Mesendoderm (in vitro differentiated cells): ENCODE results near the gene STX1B.

Experiments used
- DNase-seq: peaks from one replicate; pipeline ENCODE4 v3.0.0; 2013
- H2AK5ac ChIP-seq: 2 replicates; pipeline ENCODE4 v1.6.1; 2013; ENCODE audit warnings: low read length, inconsistent platforms
- H2BK120ac ChIP-seq: 2 replicates; pipeline ENCODE4 v1.6.1; 2013; ENCODE audit warnings: low read depth, mild to moderate bottlenecking, low read length, moderate library complexity, mixed read lengths
- H2BK15ac ChIP-seq: replicated peaks from 2 replicates; pipeline ENCODE4 v1.6.1; 2013; ENCODE audit warnings: low read depth, mild to moderate bottlenecking, moderate library complexity
- H2BK5ac ChIP-seq: 2 replicates; pipeline ENCODE4 v1.6.1; 2013; ENCODE audit warnings: low read length, inconsistent platforms
- H3K18ac ChIP-seq: 2 replicates; pipeline ENCODE4 v1.6.1; 2013; ENCODE audit warnings: mild to moderate bottlenecking, low read length, mixed read lengths
- H3K23ac ChIP-seq: one replicate; pipeline ENCODE4 v1.6.1; 2013; ENCODE audit warnings: low read length
- H3K27ac ChIP-seq: 2 replicates; pipeline ENCODE4 v1.5.1; 2013; ENCODE audit warnings: low read depth, mild to moderate bottlenecking, inconsistent platforms, low read length, moderate library complexity
- H3K27me3 ChIP-seq: 2 replicates; pipeline ENCODE4 v1.6.1; 2013; ENCODE audit warnings: low read length, control low read depth, mild to moderate bottlenecking, inconsistent platforms; ENCODE audit not compliant: insufficient read depth, poor library complexity
- H3K36me3 ChIP-seq: 2 replicates; pipeline ENCODE4 v1.6.1; 2013; ENCODE audit warnings: low read length, inconsistent platforms; ENCODE audit not compliant: control insufficient read depth, insufficient read depth
- H3K4ac ChIP-seq: one replicate; pipeline ENCODE4 v1.6.1; 2013; ENCODE audit warnings: low read depth, mild to moderate bottlenecking, low read length, moderate library complexity
- H3K4me1 ChIP-seq: 2 replicates; pipeline ENCODE4 v1.6.1; 2013; ENCODE audit warnings: low read depth, low read length, inconsistent platforms; ENCODE audit not compliant: control insufficient read depth
- H3K4me2 ChIP-seq: 2 replicates; pipeline ENCODE4 v1.6.1; 2013; ENCODE audit warnings: low read length
- H3K4me3 ChIP-seq: 2 replicates; pipeline ENCODE4 v1.5.1; 2013; ENCODE audit warnings: mild to moderate bottlenecking, low read length
- H3K56ac ChIP-seq: one replicate; pipeline ENCODE4 v1.6.1; 2013; ENCODE audit warnings: low read length
- H3K79me1 ChIP-seq: 2 replicates; pipeline ENCODE4 v1.6.1; 2013; ENCODE audit warnings: low read length, inconsistent platforms
- H3K79me2 ChIP-seq: 2 replicates; pipeline ENCODE4 v1.6.1; 2013; ENCODE audit warnings: mild to moderate bottlenecking, low read length; ENCODE audit not compliant: control insufficient read depth, insufficient read depth
- H3K9ac ChIP-seq: 2 replicates; pipeline ENCODE4 v1.6.1; 2013; ENCODE audit warnings: low read length, inconsistent platforms
- H4K5ac ChIP-seq: one replicate; pipeline ENCODE4 v1.6.1; 2013; ENCODE audit warnings: low read length
- H4K8ac ChIP-seq: one replicate; pipeline ENCODE4 v1.6.1; 2013; ENCODE audit warnings: low read depth, mild to moderate bottlenecking, control low read depth, low read length, moderate library complexity
- WGBS: extraction: QIAGEN DNeasy Blood & Tissue Kit; methylation state at CpG from one replicate; pipeline ENCODE4 v1.1.7; 2013; ENCODE audit warnings: low lambda C conversion rate, missing lambda C conversion rate; ENCODE audit not compliant: insufficient coverage; ENCODE audit errors: extremely low coverage; 5-methylcytosine and 5-hydroxymethylcytosine counted together

STX1B gene

DNA sequence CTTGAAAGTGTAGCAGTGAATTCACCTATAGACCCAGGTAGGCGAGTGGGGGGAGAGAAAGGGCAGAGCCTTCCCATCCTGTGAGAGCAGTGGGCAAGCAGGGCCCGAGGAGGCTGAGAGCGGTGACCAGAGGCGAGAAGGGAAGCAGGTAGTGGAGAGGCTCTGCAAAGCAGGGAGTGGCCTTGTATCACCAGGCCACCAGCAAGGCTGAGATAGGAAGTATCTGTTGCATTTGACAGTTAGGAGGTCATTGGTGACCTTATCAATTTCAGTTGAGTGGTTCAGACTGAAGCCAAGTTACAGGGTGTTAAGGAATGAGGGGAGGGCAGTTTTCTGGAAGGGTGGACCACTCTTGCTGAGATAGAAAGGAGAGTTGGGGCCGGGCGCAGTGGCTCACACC, 36.1 kb downstream of the STX1B start:
- no peak overlapping the region for H3K27ac ChIP-seq
- H3K9ac ChIP-seq = no peak overlapping the region
- no peaks in the 10 kb centered on the region for H3K79me2 ChIP-seq
- peaks cover 5% of the 10 kb centered on the region for H3K79me1 ChIP-seq
- no peak overlapping the region for H4K5ac ChIP-seq
- H2BK120ac ChIP-seq = no peak overlapping the region
- no peaks in the 10 kb centered on the region for H3K4me1 ChIP-seq
- no peak overlapping the region for H3K4me3 ChIP-seq
- H2BK15ac ChIP-seq = no peak overlapping the region
- no peak overlapping the region for H2BK5ac ChIP-seq
- H3K4ac ChIP-seq = no peak overlapping the region
- H3K18ac ChIP-seq = no peak overlapping the region
- peaks cover 24% of the 10 kb centered on the region for H3K36me3 ChIP-seq
- no peak for DNase-seq
- WGBS = no CpG with 5 or more reads among the region's 6 CpGs
- no peak overlapping the region for H2AK5ac ChIP-seq
- H3K56ac ChIP-seq = no peak overlapping the region
- H3K27me3 ChIP-seq = no peaks in the 10 kb centered on the region
- H4K8ac ChIP-seq = no peak overlapping the region
- H3K4me2 ChIP-seq = no peak overlapping the region
- no peak overlapping the region for H3K23ac ChIP-seq

DNA sequence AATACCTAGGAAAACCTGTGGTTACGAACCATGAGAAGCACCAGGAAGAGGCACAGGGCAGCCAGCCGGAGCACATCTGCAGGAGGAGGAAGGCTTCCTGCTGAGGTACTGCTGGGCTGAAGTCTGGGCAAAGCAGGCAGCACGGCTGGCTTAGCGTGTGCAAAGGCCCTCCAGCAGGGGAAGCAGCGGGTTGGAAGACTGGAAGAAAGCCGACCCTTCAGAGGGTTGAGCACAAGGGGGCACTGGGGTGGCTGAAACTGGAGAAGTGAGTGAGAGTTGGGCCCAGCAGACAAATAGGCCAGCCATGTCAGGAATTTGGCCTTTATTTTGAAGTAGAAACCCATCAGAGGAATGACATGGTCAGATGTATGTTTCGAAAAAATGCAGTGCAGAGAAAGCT, 37.6 kb downstream of the STX1B start:
- Histone ChIP-seq H3K27me3 (no peaks in the 10 kb centered on the region), H3K9ac (no peak overlapping the region), H4K5ac (no peak overlapping the region), H3K4me1 (no peaks in the 10 kb centered on the region), H2AK5ac (no peak overlapping the region), H3K4ac (no peak overlapping the region), H3K23ac (no peak overlapping the region), H2BK5ac (no peak overlapping the region), H3K36me3 (peaks cover 24% of the 10 kb centered on the region), H3K4me2 (no peak overlapping the region), H3K56ac (no peak overlapping the region), H3K18ac (no peak overlapping the region), H3K4me3 (no peak overlapping the region), H2BK120ac (no peak overlapping the region), H2BK15ac (no peak overlapping the region), H3K79me1 (peaks cover 3% of the 10 kb centered on the region), H3K27ac (no peak overlapping the region), H4K8ac (no peak overlapping the region), H3K79me2 (no peaks in the 10 kb centered on the region)
- DNase-seq = peak; percentile 79
- no CpG with 5 or more reads among the region's 7 CpGs for WGBS

DNA sequence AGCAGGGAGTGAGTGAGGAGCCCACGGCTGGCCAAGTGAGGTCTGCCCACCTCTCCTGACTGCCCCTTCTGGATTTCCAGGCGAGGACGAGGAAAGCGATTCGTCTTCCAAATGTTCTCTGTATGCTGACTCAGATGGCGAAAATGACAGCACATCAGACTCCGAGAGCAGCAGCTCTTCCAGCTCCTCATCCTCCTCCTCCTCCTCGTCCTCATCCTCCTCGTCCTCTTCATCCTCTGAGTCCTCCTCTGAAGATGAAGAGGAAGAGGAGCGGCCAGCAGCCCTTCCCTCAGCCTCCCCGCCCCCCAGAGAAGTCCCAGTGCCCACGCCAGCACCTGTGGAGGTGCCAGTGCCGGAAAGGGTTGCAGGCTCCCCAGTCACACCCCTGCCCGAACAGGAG, 39.1 kb downstream of the STX1B start:
- Histone ChIP-seq H2BK120ac (no peak overlapping the region), H3K18ac (no peak overlapping the region), H4K5ac (no peak overlapping the region), H3K4ac (no peak overlapping the region), H3K27ac (no peak overlapping the region), H3K27me3 (no peaks in the 10 kb centered on the region), H3K4me1 (no peaks in the 10 kb centered on the region), H4K8ac (no peak overlapping the region), H2BK15ac (no peak overlapping the region), H3K56ac (no peak overlapping the region), H3K4me2 (no peak overlapping the region), H3K23ac (no peak overlapping the region), H3K36me3 (peaks cover 24% of the 10 kb centered on the region), H3K9ac (no peak overlapping the region), H2AK5ac (no peak overlapping the region), H3K79me1 (no peaks in the 10 kb centered on the region), H2BK5ac (no peak overlapping the region), H3K4me3 (no peak overlapping the region), H3K79me2 (no peaks in the 10 kb centered on the region)
- no CpG with 5 or more reads among the region's 14 CpGs for WGBS
- DNase-seq = no peak

DNA sequence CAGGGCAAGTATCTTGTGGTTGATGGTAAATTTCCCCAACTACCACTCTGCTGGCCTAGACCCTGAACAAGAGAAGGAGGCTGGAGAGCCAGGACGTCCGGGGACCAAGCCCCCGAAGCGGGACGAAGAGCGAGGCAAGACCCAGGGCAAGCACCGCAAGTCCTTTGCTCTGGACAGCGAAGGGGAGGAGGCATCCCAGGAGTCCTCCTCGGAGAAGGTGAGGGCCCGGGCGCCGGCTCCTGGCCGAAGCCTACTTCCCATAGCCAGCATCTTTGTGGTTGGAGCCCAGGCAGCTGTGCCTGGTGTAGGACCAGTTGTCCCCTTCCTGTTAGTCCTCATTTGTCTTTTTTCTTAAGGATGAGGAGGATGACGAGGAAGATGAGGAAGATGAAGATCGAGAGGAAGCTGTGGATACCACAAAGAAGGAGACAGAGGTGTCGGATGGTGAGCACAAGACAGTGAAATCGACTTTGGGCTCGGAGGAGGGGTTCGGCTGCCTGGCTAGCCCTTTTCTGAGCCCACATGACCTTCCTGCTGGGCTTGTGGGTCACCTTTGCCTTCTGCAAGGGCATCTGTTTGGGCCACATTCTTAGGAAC, 41.1 kb downstream of the STX1B start:
- Histone ChIP-seq H3K4me3 (no peak overlapping the region), H2BK5ac (no peak overlapping the region), H3K9ac (no peak overlapping the region), H3K79me1 (no peaks in the 10 kb centered on the region), H4K5ac (no peak overlapping the region), H3K4me1 (no peaks in the 10 kb centered on the region), H3K4me2 (no peak overlapping the region), H4K8ac (no peak overlapping the region), H2AK5ac (no peak overlapping the region), H3K18ac (no peak overlapping the region), H3K27me3 (no peaks in the 10 kb centered on the region), H2BK120ac (no peak overlapping the region), H3K27ac (no peak overlapping the region), H3K56ac (no peak overlapping the region), H2BK15ac (no peak overlapping the region), H3K36me3 (peaks cover 28% of the 10 kb centered on the region), H3K79me2 (no peaks in the 10 kb centered on the region), H3K23ac (no peak overlapping the region), H3K4ac (no peak overlapping the region)
- DNase-seq = no peak
- WGBS = no CpG with 5 or more reads among the region's 19 CpGs

DNA sequence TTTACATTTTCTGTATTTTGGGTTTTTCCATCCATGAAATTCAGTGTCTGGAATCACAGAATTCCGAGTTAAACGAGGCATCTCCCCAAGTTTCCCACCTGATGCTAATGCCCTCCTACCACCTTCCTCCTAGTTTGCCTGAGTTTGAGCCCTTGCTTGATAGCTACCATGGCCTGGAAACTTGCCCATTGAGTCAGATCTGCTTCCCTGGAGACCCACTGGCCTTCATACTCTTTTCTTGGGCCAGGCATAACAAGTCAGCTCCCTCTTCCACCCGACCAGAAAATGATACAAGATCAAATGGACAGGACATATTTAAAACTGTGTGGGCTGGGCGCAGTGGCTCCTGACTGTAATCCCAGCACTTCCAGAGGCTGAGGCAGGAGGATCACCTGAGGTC, 42.6 kb downstream of the STX1B start:
- WGBS = no CpG with 5 or more reads among the region's 4 CpGs
- peaks cover 28% of the 10 kb centered on the region for H3K36me3 ChIP-seq

DNA sequence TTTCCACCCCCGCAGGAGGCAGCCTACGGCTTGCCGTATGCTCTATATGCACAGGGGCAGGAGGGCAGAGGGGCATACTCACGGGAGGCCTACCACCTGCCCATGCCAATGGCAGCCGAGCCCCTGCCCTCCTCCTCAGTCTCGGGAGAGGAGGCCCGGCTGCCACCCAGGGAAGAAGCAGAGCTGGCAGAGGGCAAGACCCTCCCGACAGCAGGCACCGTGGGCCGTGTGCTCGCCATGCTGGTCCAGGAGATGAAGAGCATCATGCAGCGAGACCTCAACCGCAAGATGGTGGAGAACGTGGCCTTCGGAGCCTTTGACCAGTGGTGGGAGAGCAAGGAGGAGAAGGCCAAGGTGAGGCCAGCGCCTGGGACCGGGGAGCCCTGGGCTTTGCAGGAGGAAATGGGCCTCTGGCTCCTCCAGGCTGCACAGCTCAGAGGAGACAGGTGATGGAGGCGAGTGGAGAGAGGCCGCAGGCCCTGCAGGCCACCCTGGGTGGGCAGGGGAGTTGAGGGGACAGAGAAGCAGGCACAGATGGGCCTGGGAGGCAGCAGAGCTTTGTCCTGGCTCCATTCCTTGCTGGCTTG, 44.3 kb downstream of the STX1B start:
- no peaks in the 10 kb centered on the region for H3K27me3 ChIP-seq
- no peaks in the 10 kb centered on the region for H3K4me1 ChIP-seq
- H2BK15ac ChIP-seq = no peak overlapping the region
- H3K4me2 ChIP-seq = no peak overlapping the region
- no peak overlapping the region for H3K23ac ChIP-seq
- H3K79me2 ChIP-seq = no peaks in the 10 kb centered on the region
- H4K5ac ChIP-seq = no peak overlapping the region
- no peak for DNase-seq
- peaks cover 2% of the 10 kb centered on the region for H3K79me1 ChIP-seq
- no peak overlapping the region for H4K8ac ChIP-seq
- no peak overlapping the region for H3K9ac ChIP-seq
- peaks cover 29% of the 10 kb centered on the region for H3K36me3 ChIP-seq
- no peak overlapping the region for H3K56ac ChIP-seq
- no CpG with 5 or more reads among the region's 19 CpGs for WGBS
- no peak overlapping the region for H3K18ac ChIP-seq
- no peak overlapping the region for H3K27ac ChIP-seq
- H2AK5ac ChIP-seq = no peak overlapping the region
- H3K4me3 ChIP-seq = no peak overlapping the region
- H2BK5ac ChIP-seq = no peak overlapping the region
- no peak overlapping the region for H2BK120ac ChIP-seq
- no peak overlapping the region for H3K4ac ChIP-seq

More for the DNA sequence above, 42.6 kb downstream of the STX1B start:
- DNase-seq = no peak
- Histone ChIP-seq H3K79me2 (no peaks in the 10 kb centered on the region), H3K4ac (no peak overlapping the region), H4K5ac (no peak overlapping the region), H3K4me1 (no peaks in the 10 kb centered on the region), H3K27ac (no peak overlapping the region), H3K4me2 (no peak overlapping the region), H3K23ac (no peak overlapping the region), H4K8ac (no peak overlapping the region), H2BK120ac (no peak overlapping the region), H3K56ac (no peak overlapping the region), H3K4me3 (no peak overlapping the region), H3K27me3 (no peaks in the 10 kb centered on the region), H3K18ac (no peak overlapping the region), H2AK5ac (no peak overlapping the region), H3K79me1 (no peaks in the 10 kb centered on the region), H2BK5ac (no peak overlapping the region), H2BK15ac (no peak overlapping the region), H3K9ac (no peak overlapping the region)
